ENCODE measurements around the gene ASIC2.

ASIC2 gene

DNA sequence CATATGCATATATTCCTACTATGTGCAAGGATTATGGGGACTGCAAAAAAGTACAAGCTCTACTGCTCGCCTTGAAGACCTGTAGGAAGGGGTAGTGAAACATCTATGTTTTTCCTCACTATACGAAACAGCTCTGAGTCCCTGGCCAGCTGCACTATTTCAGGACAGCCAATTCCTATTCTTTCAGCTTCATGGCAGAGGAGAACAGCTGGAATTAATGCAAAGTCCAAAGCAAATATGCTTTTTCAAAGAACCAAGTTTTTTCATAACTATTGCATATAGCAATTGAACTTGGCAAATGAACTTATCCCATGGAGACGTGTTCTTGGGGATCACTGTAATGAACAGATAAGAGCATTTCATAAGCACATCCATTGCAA lies 179.1 kb downstream of the ASIC2 start:
- H3K27ac ChIP-seq (ENCODE audit: low read depth, low read length): no peak overlapping the region
- TF ChIP-seq, protein P1, sequence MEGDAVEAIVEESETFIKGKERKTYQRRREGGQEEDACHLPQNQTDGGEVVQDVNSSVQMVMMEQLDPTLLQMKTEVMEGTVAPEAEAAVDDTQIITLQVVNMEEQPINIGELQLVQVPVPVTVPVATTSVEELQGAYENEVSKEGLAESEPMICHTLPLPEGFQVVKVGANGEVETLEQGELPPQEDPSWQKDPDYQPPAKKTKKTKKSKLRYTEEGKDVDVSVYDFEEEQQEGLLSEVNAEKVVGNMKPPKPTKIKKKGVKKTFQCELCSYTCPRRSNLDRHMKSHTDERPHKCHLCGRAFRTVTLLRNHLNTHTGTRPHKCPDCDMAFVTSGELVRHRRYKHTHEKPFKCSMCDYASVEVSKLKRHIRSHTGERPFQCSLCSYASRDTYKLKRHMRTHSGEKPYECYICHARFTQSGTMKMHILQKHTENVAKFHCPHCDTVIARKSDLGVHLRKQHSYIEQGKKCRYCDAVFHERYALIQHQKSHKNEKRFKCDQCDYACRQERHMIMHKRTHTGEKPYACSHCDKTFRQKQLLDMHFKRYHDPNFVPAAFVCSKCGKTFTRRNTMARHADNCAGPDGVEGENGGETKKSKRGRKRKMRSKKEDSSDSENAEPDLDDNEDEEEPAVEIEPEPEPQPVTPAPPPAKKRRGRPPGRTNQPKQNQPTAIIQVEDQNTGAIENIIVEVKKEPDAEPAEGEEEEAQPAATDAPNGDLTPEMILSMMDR (IDR thresholded peaks at IDR 0.05; ENCODE audit: low read depth, low read length, poor library complexity, severe bottlenecking): no peak
- no peak for TF ChIP-seq EZH2phosphoT487 (IDR thresholded peaks at IDR 0.05; ENCODE audit: borderline replicate concordance, low read length)

DNA sequence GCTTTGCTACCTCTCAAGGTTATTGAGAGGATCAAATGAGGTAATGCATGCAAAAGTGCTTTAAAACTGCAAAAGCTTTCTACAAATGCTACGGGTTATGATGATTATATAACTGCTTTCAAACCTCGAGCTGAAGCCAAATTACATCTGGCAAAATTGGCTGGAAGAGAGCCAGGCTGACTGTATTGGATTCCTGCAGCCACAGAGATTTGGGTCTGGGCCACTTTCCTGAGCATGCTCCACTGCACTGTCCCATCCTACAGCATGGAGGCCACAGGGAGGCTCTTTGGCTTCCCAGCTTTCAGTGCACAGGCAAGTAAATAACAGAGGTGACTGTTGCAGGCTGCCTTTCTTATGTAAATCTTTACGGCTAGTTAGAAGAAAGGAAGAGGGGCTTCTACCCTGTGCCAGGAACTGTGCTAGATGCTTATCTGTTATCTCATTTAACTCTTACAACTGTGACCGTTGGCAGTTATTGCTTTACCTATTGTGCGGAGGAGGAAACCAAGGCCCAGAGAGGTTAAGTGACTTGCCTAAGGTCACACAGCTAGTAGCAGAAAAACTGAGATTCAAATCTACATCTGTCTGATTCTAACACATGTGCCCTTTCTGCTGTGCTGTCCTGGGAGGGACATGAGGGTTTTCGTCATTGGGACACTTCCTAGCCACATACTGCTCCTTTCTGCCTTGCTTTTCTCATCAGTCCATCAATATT lies 179.7 kb downstream of the ASIC2 start:
- Histone ChIP-seq H3K9me2 (replicated peaks; ENCODE audit: control insufficient read depth, low read length) (no peaks in the 10 kb centered on the region), H3K9me3 (ENCODE audit: control insufficient read depth, insufficient read depth, low read length) (no peaks in the 10 kb centered on the region), H3K36me3 (ENCODE audit: control insufficient read depth, low read length) (no peaks in the 10 kb centered on the region), H4K20me1 (ENCODE audit: control insufficient read depth, insufficient read depth, low read depth, low read length) (no peaks in the 10 kb centered on the region), H3K4me3 (ENCODE audit: low read length) (no peak overlapping the region), H3K27ac (ENCODE audit: low read depth, low read length) (no peak overlapping the region), H3K27me3 (ENCODE audit: control insufficient read depth, low read length) (no peaks in the 10 kb centered on the region), H3K79me2 (ENCODE audit: control insufficient read depth, low read length) (no peaks in the 10 kb centered on the region), H3K4me1 (ENCODE audit: control insufficient read depth, low read length) (no peaks in the 10 kb centered on the region), H3K4me2 (ENCODE audit: low read length) (no peak overlapping the region), H3F3A (ENCODE audit: control insufficient read depth, insufficient read depth) (no peaks in the 10 kb centered on the region)
- TF ChIP-seq EZH2phosphoT487 (IDR thresholded peaks at IDR 0.05; ENCODE audit: borderline replicate concordance, low read length): no peak
- TF ChIP-seq, protein P1 (IDR thresholded peaks at IDR 0.05; ENCODE audit: low read depth, low read length, poor library complexity, severe bottlenecking): no peak

More for the DNA sequence above, 179.1 kb downstream of the ASIC2 start:
- no peaks in the 10 kb centered on the region for H3K36me3 ChIP-seq (ENCODE audit: control insufficient read depth, low read length)
- H3K4me2 ChIP-seq (ENCODE audit: low read length): no peak overlapping the region
- H3K9me3 ChIP-seq (ENCODE audit: control insufficient read depth, insufficient read depth, low read length): no peaks in the 10 kb centered on the region
- no peaks in the 10 kb centered on the region for H3K79me2 ChIP-seq (ENCODE audit: control insufficient read depth, low read length)
- no peaks in the 10 kb centered on the region for H3F3A ChIP-seq (ENCODE audit: control insufficient read depth, insufficient read depth)
- no peaks in the 10 kb centered on the region for H3K9me2 ChIP-seq (replicated peaks; ENCODE audit: control insufficient read depth, low read length)
- no peaks in the 10 kb centered on the region for H3K27me3 ChIP-seq (ENCODE audit: control insufficient read depth, low read length)
- no peak overlapping the region for H3K4me3 ChIP-seq (ENCODE audit: low read length)
- no peaks in the 10 kb centered on the region for H4K20me1 ChIP-seq (ENCODE audit: control insufficient read depth, insufficient read depth, low read depth, low read length)
- no peaks in the 10 kb centered on the region for H3K4me1 ChIP-seq (ENCODE audit: control insufficient read depth, low read length)

DNA sequence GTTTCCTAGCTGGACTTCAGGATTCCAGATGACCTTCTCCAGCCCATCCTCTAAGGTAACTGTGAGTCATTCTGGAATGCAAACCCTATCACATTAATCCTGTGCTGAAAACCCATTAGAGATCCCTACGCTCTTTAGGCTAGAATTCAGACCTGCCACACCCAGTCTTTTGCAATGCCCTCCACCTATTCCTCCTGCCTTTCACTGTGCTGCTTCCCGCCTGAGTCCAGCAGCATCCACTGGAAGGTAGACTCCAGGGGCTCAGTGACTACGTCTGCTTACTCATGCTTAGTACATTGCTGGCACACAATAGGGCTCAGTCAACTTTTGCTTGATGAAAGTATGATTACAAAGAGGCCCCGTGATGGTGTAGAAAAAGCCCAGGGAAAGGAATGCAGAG lies 180.3 kb downstream of the ASIC2 start:
- H3K9me3 ChIP-seq (ENCODE audit: control insufficient read depth, insufficient read depth, low read length): no peaks in the 10 kb centered on the region
- TF ChIP-seq EZH2phosphoT487 (IDR thresholded peaks at IDR 0.05; ENCODE audit: borderline replicate concordance, low read length): no peak
- TF ChIP-seq, protein P1 (IDR thresholded peaks at IDR 0.05; ENCODE audit: low read depth, low read length, poor library complexity, severe bottlenecking): no peak
- H3K4me1 ChIP-seq (ENCODE audit: control insufficient read depth, low read length): no peaks in the 10 kb centered on the region
- H3K4me3 ChIP-seq (ENCODE audit: low read length): no peak overlapping the region
- H3K9me2 ChIP-seq (replicated peaks; ENCODE audit: control insufficient read depth, low read length): no peaks in the 10 kb centered on the region
- no peaks in the 10 kb centered on the region for H3K36me3 ChIP-seq (ENCODE audit: control insufficient read depth, low read length)
- no peaks in the 10 kb centered on the region for H3F3A ChIP-seq (ENCODE audit: control insufficient read depth, insufficient read depth)
- H3K27me3 ChIP-seq (ENCODE audit: control insufficient read depth, low read length): no peaks in the 10 kb centered on the region
- H3K79me2 ChIP-seq (ENCODE audit: control insufficient read depth, low read length): no peaks in the 10 kb centered on the region
- H3K4me2 ChIP-seq (ENCODE audit: low read length): no peak overlapping the region
- H4K20me1 ChIP-seq (ENCODE audit: control insufficient read depth, insufficient read depth, low read depth, low read length): no peaks in the 10 kb centered on the region
- no peak overlapping the region for H3K27ac ChIP-seq (ENCODE audit: low read depth, low read length)
